GM23338 (cell line): ENCODE data around the gene C11orf65.

ENCODE experiments used
- CTCF ChIP-seq, 2 experiments: fragments of 200-600 bp in 1 of 2; sonication (generic) in 1 of 2; conservative IDR thresholded peaks; 2 replicates each; pipeline versions ENCODE4 v1.5.1 to v1.6.1; 2016 to 2017; ENCODE audit warnings: antibody characterized with exemption in 2 of 2, low read depth in 2 of 2, mild to moderate bottlenecking in 2 of 2, moderate library complexity in 1 of 2
- EZH2 ChIP-seq: fragments of 200-600 bp; sonication (generic); IDR thresholded peaks from one replicate; pipeline ENCODE4 v1.8.0; 2017; ENCODE audit warnings: antibody characterized with exemption, mild to moderate bottlenecking, low read depth; ENCODE audit not compliant: unreplicated experiment

DNA sequence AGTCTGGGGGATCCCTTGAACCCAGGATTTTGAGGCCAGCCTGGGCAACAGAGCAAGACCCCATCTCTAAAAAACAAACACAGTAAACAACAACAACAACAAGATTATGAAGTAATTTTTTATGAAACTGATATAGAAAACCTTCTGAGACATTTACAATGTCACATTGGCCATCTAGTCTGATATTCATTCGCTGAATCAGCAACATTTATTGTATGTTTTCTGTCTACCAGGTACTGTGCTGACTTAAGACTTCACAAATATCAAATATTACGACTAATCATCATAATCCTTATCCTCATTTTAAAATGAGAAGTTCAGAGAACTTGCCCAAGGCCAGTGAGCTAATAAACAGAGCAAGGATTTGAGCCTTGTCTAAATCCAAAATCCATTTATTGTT, 123.6 kb downstream of the C11orf65 start:
- TF ChIP-seq EZH2 (no peak), CTCF (conservative IDR thresholded peaks at IDR 0.05; ENCODE audit: low read depth in 2 of 2) (no peak)
